CD4-positive, alpha-beta T cell treated with Interferon alpha-2 for 1 hour (primary cell): ENCODE data around the gene REN.

Source experiments
- DNase-seq, 2 donors: peaks; one replicate each; pipeline ENCODE4 v3.0.0-alpha.2; 2020 to 2022

Gene REN

DNA sequence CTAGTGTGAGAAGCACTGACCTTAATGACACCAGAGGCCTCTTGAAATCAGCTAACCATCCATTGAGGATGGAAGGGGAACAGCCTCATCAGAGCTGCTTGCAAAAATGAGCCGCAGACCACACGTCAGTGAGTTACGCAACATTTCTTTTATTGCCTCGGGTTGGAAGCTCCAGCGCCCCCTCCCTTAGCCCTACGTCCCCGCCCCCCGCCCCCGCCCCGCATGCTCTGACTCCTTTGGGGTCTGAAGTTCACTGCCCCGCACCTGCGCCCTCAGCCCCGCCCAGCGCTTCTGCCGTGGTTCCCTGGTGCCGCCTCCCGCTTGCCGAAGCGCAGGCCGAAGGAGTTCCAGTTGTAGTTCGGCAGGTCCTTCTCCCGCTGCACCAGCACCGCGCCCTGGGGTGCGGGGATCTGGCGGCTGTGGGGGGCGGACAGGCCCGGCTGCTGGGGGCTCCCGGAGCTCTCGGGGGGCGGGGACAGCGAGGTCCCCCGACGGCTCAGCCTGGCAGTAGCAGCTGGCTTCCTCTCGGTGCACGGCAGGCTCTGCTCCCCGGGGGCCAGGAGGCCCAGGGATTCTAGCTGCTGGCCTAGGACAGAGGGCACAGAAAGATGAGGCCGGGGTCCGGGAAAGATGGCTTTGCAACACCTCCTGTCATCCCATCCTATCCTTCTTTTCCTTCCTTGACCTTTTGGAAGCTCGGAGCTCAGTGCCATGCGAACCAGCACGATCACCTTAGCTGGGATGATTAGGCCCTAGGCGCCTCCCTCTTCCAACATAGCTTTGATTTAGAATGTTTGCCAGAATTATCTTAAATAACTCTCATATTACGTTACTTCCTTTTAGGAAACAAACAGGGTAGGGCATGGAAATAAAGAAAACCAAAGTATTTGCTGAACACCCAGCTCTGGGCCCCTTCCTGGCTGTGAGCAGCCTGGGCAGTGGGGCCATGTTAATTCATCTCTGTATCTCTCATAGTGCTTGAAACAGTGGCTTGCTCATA, 24.4 kb upstream of the REN start:
- peak in 1 of 2 donors; percentile 28 for DNase-seq

DNA sequence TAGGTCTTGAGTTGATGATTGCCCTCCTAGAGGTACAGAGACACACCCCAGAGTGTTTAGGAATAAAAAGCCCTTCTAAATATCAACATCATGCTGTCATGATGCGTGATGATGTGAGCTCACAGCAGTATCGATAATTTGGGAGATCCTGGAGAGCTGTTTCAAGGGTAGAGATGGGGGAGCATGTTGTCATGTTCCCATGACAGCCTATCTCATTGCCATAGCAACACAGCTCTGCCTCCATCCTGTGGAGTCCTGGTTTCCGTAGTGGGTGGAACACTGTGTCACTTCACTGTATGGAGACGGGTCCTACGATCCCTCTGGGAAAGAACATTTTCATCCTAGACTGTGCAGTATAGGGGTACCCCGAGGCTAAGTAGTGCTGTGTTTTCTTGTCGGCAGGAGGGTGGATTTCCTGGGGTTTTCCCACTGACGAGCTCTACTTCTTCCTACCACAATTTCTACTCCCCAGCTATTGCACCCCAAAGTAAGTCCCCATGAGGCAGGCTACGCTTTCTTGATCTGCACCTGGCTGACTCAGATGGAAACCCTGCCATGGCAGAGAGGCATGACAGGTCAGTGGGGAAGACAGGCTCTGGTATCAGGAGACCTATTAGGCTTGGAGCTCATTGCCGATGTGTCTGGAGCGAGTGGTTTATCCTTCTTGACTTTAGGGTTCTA, 23.0 kb upstream of the REN start:
- DNase-seq = no peak

DNA sequence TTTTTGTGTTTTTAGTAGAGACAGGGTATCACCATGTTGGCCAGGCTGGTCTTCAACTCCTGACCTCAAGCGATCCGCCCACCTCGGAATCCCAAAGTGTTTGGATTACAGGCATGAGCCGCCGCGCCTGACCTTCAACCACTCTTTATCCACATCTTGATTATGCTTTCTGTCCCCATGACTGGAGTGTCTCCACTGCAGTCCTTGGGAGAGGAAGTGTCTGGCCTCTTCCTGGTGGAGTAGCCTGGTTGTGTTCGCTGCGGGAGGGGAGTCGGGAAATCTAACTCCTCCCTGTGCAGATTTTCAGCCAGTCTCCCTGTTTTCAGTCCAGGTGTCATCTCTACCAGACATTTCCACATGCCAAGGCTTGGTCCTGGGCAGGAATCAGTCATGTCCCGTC, 20.5 kb upstream of the REN start:
- no peak for DNase-seq

DNA sequence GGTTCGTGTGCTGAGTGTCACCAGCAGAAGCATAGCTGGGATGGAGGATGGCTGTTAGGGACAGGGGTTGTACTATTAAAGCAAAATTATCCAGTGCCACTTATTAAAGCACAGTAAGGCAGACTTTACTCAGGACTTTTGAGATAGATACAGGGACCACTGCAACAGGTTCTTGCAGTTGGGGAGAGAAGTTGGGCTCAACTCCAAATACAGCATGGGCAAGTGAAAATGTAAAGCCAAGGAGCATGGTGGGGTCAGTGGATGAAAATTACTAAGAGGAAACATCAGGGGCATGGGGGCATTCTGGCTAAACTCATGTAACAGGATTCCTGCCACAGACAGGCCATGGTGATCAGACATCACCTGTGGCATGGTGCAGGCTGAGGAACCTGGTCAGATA, 15.0 kb upstream of the REN start:
- DNase-seq = no peak

DNA sequence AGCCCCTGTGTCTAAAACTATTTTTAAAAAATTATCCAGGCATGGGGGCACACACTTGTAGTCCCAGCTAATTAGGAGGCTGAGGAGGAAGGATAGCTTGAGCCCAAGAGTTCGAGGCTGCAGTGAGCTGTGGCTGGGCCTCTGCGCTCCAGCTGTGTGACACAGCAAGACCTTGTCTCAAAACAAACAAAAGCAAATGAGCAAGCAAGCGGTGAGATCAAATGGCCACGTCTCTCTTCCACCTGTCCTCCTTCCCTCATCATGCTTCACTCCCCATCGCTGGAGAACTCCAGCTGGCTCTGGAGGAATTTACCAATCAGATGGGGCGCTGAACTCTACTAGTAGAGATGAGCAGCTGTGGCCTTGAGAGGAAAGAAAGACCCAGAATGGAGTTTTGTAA, 14.0 kb upstream of the REN start:
- DNase-seq = no peak

DNA sequence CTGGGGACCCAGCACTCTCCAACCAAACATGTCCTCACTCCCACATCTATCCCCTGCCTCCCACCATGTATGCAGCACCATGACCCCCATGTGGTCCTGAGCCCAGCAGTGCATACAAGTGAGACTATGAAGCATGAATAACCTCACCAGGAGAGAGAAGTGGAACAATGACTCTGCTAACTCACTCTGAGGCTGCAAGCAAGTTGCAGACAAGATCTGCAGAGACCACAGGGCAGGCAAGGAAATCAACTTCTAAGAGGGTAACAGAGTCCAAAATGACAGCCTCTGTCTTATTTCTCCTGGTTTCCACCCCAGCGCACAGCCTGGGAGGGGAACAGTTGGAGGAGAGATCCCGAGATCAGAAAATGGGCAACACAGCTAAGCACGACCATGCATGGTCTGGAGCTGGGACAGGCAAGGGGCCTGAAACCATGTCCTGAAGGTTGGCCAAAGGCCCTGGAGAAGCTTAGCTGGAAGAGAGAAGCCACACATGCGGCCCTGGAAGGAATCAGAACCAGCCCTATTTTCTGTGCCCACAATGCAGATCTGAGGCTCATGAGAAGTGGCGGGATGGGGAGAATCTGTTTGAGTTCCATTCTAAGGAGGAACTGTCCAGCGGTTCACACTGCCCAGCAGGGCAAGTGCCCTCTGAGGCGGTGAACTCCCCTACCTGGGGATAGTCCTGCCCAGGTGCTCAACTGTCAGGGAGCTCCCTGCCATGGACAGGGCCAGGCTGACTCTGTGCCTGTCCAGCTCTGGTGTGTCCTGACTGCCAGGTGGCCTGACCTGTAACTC, 12.5 kb upstream of the REN start:
- no peak for DNase-seq

DNA sequence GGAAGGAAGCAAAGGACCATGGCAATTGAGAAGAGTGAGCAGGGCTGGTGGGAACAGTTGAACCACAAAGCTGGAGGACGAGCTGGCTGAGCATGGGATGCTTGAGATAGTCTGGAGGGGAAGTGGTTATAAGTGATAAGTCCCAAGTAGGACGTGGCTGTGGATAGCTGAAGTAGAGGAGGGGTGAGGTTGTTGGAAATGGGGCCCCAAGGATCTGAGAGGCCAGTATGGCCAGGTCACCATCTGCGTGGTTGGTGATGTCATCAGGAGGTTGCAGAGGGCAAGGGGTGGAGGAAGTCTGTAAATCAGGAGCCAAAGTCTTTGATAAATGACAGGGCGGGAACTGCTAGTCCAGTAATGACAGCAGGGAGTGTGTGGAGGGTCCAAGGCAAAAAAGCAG, 11.0 kb upstream of the REN start:
- DNase-seq = no peak

DNA sequence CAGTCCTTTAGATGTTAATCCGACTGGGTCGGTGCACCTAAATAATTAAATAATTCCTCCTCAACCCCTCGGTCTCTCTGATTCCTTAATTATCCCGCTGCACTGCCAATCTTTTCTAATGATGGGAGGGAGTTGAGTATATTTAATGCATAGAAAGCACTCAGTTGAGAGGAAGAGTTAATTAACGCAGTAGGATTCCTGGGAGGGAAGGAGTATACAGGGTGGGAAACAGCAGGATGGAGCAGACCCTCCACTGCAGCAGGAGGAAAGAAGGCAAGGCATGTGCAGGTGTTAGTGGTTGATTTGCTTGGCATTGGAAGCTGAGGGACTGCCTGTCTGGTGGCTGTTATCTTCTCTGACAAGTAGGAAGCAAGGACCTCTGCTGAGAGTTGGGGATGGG, 9.9 kb upstream of the REN start:
- no peak for DNase-seq

DNA sequence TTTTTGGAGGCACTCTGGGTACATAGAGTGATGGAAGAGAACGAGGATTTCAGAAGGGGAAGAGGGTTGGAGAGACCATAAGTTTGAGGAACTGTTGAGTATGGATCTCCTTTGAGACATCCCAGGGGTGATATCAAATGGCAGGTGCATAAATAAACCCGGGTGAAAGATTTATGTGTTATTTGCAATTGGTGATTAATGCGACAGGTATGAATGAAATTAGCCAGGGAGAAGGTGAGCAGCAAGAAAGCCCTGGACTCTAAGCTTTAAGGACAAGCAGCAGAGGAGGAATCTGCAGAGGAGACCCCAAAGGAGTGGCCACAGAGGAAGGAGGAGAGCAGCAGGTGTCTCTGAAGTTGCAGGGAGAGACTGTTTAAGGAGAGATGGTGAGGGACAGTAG, 8.8 kb upstream of the REN start:
- DNase-seq = no peak

DNA sequence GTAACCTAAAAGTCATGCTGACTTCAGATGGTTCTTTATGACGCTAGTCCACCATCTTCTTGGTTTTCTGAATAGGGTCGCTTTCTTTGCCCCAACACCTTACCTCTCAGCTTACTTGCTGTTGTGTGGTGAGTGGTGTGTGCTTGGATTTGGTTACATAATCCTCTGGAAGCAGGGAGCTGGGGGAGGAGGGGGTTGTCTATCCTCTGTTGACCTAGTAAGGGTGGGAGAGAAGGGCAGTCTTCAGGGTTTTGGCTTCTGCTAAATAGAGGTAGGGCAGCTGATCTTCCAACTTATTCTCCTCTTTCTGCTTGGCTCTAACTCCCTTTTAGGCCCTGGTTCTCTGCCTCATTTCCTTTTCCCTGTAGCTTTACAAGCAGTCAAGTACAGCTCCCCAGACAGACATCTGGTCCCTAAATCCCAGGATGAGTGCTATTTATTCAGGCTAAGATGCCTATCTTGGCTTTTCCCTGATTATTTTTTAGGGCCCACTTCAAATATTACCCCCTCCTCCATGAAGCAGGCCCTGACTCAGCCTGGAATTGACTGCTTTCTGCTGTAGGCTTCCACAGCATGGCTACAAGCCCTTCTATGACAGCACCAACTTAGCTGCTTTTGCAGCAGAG, 6.4 kb upstream of the REN start:
- DNase-seq = no peak

DNA sequence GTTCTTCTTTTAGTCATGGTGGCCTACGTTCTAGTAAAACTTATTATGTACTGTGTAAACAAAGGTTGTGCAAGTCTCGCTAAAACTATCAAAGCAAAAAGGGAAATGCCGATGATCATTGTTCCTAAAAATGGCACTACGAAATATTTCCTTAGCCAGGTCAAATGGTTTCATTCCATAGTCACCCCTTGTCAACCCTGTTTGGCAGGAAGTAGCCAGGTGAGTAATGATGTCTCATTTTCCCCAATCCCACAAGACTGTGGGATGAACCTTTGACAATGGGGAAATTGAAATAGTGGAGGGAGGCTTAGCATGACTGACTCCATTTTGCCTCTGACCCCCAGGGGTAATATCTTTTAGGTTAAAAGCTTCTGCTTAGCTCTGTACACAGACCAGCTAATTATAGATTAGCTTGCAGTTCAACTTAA, 5.6 kb upstream of the REN start:
- DNase-seq = no peak

DNA sequence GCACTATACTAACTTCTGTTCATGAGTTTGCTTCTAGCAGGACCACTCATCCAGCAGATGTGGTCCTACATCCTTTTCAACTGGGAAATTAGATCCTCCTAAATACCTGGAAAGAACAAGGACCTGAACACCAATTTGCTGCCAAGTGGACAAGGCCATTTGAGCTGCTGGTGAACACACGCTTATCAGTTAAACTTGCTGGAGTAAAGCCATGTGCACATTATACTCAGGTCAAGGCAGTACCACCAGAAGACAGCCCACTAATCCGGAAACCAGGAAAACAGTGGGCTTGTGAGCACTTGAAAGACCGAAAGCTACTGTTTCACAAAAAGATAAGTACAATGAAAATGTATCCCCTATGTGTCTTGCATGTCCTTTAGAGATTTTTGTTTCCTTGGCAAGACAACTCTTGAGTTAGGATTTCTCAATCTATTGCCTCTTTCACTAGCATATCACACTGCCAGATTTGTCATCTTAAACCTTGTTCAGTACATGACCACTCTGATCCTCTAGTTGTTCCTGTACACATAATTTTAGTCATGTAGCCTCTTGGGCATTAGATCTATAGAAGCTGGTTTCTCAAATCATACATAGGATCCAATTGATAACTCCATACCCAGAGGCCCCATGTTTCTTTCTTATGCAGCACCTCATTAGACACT, 4.5 kb upstream of the REN start:
- no peak for DNase-seq

DNA sequence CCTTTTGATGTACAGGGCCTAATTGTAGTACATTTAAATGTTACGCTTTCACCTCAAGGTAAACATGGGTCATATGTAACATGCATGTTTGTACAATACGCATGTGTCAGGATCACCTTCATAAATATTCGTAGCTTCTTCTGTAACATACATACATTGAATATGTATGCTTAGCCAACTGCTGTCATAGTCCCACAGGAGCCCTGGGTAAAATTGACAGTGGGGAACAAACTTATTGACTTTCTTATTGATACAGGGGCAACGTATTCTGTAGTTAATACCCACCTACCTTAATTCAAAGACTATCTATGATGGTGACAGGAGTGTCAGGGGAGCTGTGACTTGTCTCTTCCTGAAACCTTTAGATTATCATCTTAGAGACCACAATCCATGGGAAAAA, 3.7 kb upstream of the REN start:
- DNase-seq = no peak

DNA sequence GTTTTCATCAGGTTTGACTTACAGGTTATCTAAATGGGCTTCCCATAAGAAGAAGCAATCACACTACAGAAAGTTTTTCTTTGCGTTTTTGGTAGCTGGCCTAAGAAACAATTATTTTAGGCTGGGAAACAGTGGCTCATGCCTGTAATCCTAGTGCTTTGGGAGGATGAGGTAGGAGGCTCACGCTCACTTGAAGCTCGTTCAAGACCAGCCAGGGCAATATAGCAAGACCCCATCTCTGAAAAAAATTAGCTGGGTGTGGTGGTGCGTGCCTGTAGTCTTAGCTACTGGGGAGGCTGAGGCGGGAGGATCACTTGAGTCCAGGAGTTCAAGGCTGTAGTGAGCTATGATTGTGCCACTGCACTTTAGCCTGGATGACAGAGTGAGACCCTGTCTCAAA, 1.6 kb upstream of the REN start:
- DNase-seq = no peak

DNA sequence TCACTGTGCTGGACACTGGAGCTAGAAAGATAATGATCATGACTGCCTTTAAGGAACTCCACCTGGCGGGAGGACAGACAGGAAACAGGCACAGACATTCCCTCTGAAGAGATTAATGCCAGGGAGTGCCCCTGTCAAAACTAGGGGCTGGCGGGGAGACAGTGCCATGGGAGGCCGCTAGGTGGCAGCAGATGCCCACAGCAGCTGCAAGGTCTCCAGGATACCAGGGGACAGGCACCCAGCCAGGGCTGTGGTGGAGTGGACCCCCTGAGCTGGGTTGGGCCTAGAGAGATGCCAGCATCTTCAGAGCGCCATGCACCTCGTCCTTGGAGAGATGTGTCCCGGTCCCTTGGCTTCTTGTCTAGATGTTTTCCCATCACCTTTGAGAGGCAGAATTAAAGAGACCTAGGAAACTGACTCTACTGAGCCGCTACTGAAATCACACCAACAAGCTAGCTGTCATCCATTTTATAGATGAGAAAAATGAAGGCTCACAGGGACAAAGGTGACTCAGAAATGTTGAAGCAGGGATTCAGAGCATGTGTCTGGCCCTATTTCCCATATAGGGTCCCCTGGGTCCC, 3.6 kb downstream of the REN start:
- peak; percentile 68 to 80 for DNase-seq

DNA sequence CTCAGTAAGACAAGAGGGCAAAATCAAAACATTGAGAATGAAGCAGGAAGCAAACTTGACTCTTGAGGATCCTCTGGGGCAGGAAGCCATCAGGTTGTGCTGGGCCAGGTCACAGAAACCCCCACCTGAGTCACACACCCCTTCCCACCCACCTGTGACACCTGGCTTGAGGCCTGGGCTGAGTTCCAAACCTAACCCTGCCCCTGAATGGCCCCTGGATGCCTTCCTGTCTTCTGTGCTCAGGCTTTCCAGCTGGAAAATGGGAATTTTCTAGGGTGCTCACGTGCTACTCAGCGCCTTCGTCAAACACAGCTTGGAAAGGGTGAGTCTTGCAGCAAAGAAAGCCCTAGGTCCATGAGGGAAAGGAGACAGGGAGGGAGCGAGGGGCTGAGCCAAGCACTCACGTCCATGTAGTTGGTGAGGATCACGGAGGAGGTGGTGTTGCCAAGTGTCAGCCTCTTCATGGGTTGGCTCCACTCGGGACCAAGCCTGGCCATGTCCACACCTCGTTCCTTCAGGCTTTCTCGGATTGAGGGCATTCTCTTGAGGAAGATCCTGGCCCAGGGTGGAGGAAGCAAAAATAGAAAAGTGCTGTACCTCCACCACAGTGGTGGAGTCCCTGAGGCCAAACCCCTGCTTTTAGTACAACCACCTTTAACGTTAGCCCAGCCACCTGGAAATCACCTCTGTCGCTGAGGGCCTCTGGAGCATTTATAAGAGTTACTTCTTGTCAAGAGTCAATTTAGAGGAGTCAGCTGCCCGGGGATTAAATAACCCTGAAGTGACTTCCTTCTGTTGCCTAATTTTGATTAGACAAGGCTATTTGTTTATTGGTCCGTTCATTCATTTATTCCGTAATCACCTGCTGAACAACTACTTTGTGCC, 4.3 kb downstream of the REN start:
- DNase-seq = no peak

DNA sequence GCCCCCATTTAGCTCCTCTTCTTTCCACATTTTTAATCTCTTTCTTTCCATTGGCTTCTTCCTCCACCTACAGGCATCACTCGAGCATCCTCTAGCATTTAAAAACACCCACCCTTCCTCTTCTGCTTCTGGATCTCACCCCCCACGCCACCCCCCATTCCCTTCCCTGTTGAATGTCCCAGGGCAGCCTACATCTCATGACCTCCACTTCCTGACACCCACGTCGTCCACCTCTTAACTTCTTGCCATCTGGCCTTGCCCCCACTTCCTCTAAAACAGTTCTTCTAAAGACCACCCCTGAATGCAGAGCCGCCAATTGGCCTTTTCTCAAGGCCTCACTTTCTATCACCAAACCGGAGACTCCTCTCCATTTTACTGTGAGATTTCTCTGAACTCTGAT, 8.2 kb downstream of the REN start:
- DNase-seq = no peak

DNA sequence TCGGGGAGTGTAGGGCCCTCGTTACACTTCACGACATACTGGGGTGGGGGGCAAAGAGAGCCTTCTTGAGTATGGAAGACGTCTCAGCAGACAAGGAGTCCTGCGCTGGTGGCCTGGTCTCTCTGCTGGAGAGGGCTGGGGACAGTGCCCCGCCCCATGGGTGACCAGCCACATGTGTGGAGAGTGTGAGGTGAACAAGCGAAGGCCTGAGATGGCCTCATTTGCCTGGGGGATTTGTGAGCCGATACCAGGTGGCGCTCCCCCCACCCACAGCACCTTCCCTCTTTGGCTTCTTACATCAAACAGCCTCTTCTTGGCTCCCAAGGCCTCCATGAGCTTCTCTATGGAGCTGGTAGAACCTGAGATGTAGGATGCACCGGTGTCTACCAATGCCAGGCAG, 10.3 kb downstream of the REN start:
- no peak for DNase-seq

DNA sequence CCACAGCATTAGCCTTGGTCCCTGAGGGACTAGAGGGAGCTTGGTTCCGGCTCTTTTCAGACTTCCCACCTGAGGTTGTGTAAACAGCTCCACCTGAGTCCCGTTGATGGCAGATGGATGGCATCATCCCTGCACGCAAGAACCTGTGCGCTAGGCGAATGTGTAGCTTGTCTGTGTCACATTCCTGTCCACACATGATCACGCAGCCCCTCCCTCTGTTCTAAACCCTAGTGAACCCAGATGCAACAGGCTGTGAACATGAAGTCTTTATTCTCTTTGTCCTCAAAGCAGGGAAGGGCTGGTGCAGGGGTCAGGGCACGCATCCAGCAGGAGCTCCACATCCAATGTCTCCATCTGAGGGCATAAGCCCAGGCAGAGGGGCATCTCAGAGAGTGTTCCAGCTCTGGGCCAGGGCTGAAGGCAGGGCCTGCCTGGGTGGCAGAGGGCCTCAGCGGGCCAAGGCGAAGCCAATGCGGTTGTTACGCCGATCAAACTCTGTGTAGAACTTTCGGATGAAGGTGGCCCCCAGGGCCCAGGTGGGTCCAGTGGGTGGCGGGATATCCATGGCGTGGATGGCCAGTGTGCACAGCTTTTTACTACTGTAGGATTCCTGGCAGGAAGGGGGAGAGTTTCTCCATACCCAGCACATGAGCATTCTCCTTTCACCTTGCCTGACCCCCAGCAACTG, 11.4 kb downstream of the REN start:
- no peak for DNase-seq

DNA sequence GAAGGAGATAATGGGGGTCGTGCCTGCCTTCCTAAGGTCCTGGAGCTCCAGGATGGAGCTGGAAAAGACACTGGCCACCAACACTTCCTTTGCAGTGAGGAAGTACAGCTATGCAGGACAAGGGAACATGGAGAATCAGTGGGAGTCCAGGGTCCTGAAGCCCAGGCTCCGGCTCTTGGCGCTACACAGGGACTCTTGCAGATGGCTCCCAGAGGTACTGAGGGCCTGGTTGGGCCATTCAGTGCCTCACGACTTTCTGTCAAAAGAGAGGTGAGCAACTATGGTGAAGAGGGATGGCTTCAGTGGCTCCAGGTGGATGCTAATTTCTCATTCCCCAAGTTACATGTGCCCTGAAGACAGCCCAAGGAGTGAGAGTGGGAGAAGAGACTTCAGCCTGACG, 12.5 kb downstream of the REN start:
- no peak for DNase-seq
